H54 (cell line): Measurements from ENCODE around the gene ARSI.

Experiments
- DNase-seq: peaks from one replicate; pipeline ENCODE4 v3.0.0; 2011; ENCODE audit warnings: low spot score, mixed read lengths; ENCODE audit not compliant: insufficient read length
- FAIRE-seq: peaks from 3 replicates; lab custom pipeline; 2011; peaks lifted over from hg19 to GRCh38; lab: Jason Lieb, UNC
- POLR2A ChIP-seq: IDR thresholded peaks from 2 replicates; pipeline ENCODE4 v1.6.1; 2011; ENCODE audit warnings: low read depth, mild to moderate bottlenecking, low read length

Gene ARSI

DNA sequence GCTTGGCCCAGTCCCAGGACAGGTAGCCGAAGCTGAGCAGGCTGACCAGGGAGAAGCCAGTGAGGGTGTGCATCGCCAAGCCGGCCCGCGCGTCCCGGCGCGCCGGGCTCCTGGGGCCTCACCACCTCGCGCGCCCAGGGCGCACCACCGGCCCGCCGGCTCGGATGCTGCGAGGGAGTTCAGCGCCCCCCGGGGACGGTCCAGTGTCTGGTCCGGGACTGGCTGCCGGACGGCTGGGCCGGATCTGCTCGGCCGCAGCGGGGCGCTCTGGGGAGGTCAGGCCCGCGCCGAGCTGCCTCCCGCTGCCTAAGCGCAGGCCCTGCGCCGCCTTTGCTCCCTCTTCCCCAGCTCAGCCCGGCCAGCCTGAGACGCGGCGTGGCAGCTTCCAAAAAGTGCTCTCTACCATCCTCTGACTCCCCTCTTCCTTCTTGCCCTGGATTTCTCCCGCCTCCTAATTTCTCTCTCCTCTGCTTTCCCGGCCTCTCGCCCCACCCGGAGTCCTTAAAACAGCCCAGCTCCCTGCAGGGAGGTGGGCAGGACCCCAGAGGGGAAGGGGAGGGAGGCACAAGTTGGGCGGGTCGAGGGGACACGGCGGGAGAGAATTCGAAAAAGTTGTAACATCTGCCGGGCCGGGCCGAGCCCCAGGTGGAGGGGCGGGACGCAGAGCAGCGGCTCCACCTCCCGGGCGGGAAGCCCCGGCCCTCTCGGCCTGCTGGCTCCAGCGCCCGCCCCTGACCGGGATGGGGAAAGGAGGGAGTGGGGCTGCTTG lies at the start of gene ARSI:
Gene ARSI (minus strand): TSS at position 605 of the 769 bp plus-strand sequence. CDS start 532 bp downstream, at position 73.
- no peak for FAIRE-seq
- DNase-seq = peak; percentile 76
- no peak for TF ChIP-seq POLR2A

DNA sequence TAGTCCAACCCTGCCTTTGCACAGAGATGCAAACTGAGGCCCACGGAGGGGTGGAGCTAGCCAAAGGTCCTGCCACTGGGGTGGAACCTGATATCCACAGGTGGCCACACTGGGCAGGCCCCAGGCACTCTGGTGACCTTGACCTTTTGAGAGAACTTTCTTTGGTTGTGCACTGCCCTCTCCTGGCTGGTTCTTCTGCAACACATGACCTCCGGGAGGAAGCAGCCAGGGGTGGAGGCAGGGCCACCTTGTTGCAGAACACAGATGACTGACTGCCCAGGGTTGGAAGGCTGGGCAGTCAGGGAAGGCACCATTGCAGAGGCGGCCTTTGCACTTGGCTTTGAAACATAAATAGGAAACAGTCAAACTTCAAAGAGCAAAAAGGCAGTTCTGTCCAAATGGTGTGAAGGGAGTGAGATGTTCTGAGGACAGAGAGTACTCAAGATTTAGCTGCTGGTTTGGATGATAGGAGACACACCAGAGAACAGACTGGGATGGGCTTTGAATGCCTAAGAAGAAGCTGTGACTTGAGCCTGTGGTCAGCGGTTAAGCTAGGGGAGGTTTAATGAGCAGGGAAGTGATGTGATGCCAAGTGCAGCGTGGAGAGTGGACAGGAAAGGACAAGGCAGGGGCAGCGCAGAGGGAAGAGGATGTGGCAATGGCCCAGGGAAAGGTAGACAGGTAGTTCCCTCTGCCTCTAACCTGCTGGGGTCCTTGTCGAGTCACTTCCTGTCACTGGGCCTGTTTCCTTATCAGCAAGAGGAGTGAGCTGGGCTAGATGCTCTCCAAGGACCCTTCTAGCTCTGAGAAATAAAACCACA lies 48.0 kb upstream of the ARSI start:
- peak; percentile 80 for DNase-seq
- no peak for FAIRE-seq
- TF ChIP-seq POLR2A = no peak

GRCh38 chr5:150349681-150350275 lies 47.1 kb upstream of the ARSI start:
- DNase-seq (no peak), FAIRE-seq (no peak)
- no peak for TF ChIP-seq POLR2A

GRCh38 chr5:150347451-150347850 lies 44.7 kb upstream of the ARSI start:
- FAIRE-seq = no peak
- TF ChIP-seq POLR2A = no peak
- DNase-seq = no peak

- DNase-seq (no peak), FAIRE-seq (no peak)
- TF ChIP-seq POLR2A = no peak
These were observed 44.3 kb upstream of the ARSI start for GRCh38 chr5:150347003-150347402.

- no peak for DNase-seq
- no peak for TF ChIP-seq POLR2A
- FAIRE-seq = no peak
These were observed 43.9 kb upstream of the ARSI start for GRCh38 chr5:150346592-150346991.

- TF ChIP-seq POLR2A = no peak
- no peak for FAIRE-seq
- DNase-seq = no peak
These were observed 43.0 kb upstream of the ARSI start for GRCh38 chr5:150345716-150346115.

- no peak for DNase-seq
- FAIRE-seq = no peak
- TF ChIP-seq POLR2A = no peak
These were observed 41.4 kb upstream of the ARSI start for GRCh38 chr5:150343994-150344631.

DNA sequence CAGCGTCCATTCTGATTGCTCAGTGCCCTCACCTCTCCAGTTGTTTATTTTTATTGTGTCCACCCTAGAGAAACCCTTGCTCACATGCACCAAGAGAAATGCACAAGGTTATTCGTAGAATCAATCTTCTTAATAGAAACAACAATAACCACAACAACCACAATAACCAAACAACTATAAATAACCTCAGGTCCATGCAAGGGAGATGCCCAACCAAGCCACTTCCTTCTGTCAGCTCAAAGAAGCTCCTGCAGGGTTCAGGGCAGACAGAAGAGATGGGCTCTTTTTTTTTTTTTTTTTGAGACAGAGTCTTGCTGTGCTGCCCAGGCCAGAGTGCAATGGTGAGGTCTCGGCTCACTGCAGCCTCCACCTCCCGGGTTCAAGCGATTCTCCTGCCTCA lies 39.9 kb upstream of the ARSI start:
- DNase-seq (no peak), FAIRE-seq (no peak)
- no peak for TF ChIP-seq POLR2A

- DNase-seq (no peak), FAIRE-seq (no peak)
- no peak for TF ChIP-seq POLR2A
These were observed 39.3 kb upstream of the ARSI start for GRCh38 chr5:150341989-150342388.

GRCh38 chr5:150341331-150341730 lies 38.6 kb upstream of the ARSI start:
- TF ChIP-seq POLR2A = no peak
- DNase-seq (no peak), FAIRE-seq (no peak)

DNA sequence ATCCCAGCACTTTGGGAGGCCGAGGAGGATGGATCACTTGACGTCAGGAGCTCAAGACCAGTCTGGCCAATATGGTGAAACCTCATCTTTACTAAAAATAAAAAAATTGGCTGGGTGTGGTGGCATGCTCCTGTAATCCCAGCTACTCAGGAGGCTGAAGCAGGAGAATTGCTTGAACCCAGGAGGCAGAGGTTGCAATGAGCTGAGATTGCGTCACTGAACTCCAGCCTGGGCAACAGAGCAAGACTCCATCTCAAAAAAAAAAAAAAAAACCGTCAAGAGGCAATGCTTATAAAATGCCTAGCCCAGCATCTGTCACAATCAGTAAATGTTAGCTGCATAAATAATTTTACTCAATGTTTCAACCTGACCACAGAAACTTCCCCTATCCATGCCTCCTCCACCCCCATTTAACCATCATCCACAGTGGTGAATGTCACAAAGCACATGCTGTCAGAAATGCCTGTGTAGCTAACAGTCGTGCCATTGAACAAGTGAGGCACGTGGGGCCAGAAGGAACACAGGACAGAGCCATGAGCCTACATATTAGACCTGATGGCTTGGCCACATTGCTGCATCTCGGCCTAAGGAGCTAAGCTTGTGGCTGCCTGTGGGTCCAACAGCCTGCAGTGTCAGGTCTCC lies 38.0 kb upstream of the ARSI start:
- DNase-seq (no peak), FAIRE-seq (no peak)
- TF ChIP-seq POLR2A = no peak

DNA sequence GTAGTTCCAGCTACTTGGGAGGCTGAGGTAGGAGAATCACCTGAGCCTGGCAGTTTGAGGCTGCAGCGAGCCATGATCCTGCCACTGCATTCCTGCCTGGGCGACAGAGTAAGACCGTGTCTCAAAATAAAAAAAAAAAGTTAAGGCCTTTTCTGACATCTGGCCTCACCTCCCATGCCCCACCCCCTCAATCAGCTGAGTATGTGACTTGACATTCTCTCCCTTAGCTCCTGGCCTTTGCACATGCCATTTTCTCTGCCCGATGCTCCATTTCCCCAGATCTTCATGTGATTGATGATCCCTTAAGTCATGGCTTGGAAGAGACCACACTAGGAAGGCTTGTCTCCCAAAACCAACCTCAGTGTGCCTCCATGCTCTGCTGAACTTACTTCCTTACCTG lies 37.1 kb upstream of the ARSI start:
- no peak for TF ChIP-seq POLR2A
- FAIRE-seq (no peak), DNase-seq (no peak)

- DNase-seq = no peak
- FAIRE-seq = no peak
- TF ChIP-seq POLR2A = no peak
These were observed 36.5 kb upstream of the ARSI start for GRCh38 chr5:150339165-150339564.
